Right lobe of liver (tissue), 4 donors: ENCODE results near the gene DUS3L.

ENCODE experiments used
- POLR2A ChIP-seq: fragments of 450-650 bp; IDR thresholded peaks from one replicate; pipeline ENCODE4 v1.6.1; 2017; ENCODE audit warnings: antibody characterized with exemption, mild to moderate bottlenecking
- TF ChIP-seq, protein P1 (sequence below), 4 donors: fragments of 200-600 bp in 3 of 4; fragments of 450-650 bp in 1 of 4; IDR thresholded peaks; one replicate each; pipeline versions ENCODE4 v1.5.1 to v1.8.0; 2016 to 2022; ENCODE audit warnings: antibody characterized with exemption in 4 of 4, mild to moderate bottlenecking in 2 of 4
- donor health status: DM: no; HTN: no; CAD: no.
- donor health status: DM: no; HTN: no; CAD: no.
- donor health status: DM: no; HTN: yes; CAD: no.

GRCh38 chr19:5801796-5802619 is 11.0 kb upstream of the DUS3L start:
- TF ChIP-seq, protein P1, sequence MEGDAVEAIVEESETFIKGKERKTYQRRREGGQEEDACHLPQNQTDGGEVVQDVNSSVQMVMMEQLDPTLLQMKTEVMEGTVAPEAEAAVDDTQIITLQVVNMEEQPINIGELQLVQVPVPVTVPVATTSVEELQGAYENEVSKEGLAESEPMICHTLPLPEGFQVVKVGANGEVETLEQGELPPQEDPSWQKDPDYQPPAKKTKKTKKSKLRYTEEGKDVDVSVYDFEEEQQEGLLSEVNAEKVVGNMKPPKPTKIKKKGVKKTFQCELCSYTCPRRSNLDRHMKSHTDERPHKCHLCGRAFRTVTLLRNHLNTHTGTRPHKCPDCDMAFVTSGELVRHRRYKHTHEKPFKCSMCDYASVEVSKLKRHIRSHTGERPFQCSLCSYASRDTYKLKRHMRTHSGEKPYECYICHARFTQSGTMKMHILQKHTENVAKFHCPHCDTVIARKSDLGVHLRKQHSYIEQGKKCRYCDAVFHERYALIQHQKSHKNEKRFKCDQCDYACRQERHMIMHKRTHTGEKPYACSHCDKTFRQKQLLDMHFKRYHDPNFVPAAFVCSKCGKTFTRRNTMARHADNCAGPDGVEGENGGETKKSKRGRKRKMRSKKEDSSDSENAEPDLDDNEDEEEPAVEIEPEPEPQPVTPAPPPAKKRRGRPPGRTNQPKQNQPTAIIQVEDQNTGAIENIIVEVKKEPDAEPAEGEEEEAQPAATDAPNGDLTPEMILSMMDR (IDR thresholded peaks at IDR 0.05) = no peak
- no peak for TF ChIP-seq POLR2A
